Sigmoid colon (tissue), 4 donors: ENCODE data around the gene POPDC2.

ENCODE experiments used
- CTCF ChIP-seq, 4 experiments: fragments of 450-650 bp in 3 of 4; fragments of 200-600 bp in 1 of 4; IDR thresholded peaks; one replicate each; pipeline ENCODE4 v1.5.1; 2016 to 2019; ENCODE audit warnings: antibody characterized with exemption in 4 of 4, mild to moderate bottlenecking in 3 of 4, moderate library complexity in 2 of 4
- EP300 ChIP-seq, 4 donors: sonication (generic); formaldehyde crosslinking; IDR thresholded peaks; one replicate each; pipeline ENCODE4 v1.6.1; 2017; ENCODE audit warnings: antibody characterized with exemption in 4 of 4
- POLR2A ChIP-seq, 2 donors: fragments of 450-650 bp; IDR thresholded peaks; one replicate each; pipeline ENCODE4 v1.6.1; 2016; ENCODE audit warnings: antibody characterized with exemption in 2 of 2, mild to moderate bottlenecking in 2 of 2, moderate library complexity in 2 of 2
- POLR2AphosphoS5 ChIP-seq, 4 donors: sonication (generic); formaldehyde crosslinking; IDR thresholded peaks; one replicate each; pipeline ENCODE4 v1.6.1; 2017; ENCODE audit warnings: antibody characterized with exemption in 4 of 4

GRCh38 chr3:119675188-119675874 is 14.9 kb upstream of the POPDC2 start:
- TF ChIP-seq CTCF (IDR thresholded peaks at IDR 0.05) (no peak), POLR2AphosphoS5 (IDR thresholded peaks at IDR 0.05) (no peak), POLR2A (IDR thresholded peaks at IDR 0.05) (no peak), EP300 (IDR thresholded peaks at IDR 0.05) (no peak)
